ENCODE data around the gene CLCN2.

- TF ChIP-seq, protein P1, sequence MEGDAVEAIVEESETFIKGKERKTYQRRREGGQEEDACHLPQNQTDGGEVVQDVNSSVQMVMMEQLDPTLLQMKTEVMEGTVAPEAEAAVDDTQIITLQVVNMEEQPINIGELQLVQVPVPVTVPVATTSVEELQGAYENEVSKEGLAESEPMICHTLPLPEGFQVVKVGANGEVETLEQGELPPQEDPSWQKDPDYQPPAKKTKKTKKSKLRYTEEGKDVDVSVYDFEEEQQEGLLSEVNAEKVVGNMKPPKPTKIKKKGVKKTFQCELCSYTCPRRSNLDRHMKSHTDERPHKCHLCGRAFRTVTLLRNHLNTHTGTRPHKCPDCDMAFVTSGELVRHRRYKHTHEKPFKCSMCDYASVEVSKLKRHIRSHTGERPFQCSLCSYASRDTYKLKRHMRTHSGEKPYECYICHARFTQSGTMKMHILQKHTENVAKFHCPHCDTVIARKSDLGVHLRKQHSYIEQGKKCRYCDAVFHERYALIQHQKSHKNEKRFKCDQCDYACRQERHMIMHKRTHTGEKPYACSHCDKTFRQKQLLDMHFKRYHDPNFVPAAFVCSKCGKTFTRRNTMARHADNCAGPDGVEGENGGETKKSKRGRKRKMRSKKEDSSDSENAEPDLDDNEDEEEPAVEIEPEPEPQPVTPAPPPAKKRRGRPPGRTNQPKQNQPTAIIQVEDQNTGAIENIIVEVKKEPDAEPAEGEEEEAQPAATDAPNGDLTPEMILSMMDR (IDR thresholded peaks at IDR 0.05), result no peak
- no peak for TF ChIP-seq POLR2A (IDR thresholded peaks at IDR 0.05)
Observed at GRCh38 chr3:184405075-184406030, 43.9 kb upstream of the CLCN2 start.
